ENCODE data around the gene C9orf50. TPM values are rescaled to one million over a fixed set of nuclear protein-coding genes. Genes with fewer than 3 reads are reported as not detected.

The C9orf50 gene
- total RNA-seq, 1 experiment from 2014 or later = not detected

DNA sequence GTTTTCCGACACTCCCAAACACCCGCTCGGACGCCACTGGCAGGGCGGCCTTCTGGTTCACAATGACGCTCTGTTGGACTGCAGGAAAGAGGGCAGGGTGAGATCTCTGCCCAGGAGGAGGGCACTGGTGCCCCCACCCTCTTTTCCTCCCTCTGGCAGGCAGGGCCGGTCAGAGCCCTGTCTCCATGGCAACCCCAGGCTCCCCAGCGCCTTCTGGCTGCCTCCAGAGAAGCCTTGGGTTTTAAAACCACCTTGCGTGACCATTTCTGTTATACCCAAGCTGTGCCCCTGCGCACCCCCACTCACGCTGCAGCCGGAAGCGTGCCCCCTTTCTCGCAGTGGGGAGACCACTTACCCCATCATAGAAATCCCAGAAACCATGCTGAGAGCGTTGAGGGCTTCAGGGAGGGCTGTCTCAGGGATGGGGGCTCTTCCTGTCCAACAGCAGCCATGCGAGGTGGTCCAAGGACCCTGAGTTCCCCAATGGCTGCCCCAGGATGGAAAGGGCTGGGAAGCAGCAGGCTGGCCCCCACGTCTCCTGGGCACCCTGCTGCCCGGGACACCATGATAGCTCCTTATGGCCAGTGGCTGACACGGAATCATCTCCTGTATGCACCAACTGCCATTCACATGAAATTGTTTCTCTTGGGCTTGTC, 7.3 kb downstream of the C9orf50 start:
- H3K27me3 Mint-ChIP-seq (ENCODE audit: low read depth) = peaks cover 62% of the 10 kb centered on the region
- Histone ChIP-seq H2BK5ac (ENCODE audit: insufficient read length, low read length) (no peak overlapping the region), H2BK120ac (ENCODE audit: low read depth, low read length, poor library complexity, severe bottlenecking) (no peak overlapping the region), H3K56ac (ENCODE audit: insufficient read length, low read depth, low read length) (no peak overlapping the region), H4K8ac (replicated peaks; ENCODE audit: insufficient read length, low read depth, low read length) (no peak overlapping the region), H2BK20ac (ENCODE audit: low read depth, low read length, poor library complexity, severe bottlenecking) (no peak overlapping the region), H3K23ac (ENCODE audit: insufficient read length, low read depth, low read length) (no peak overlapping the region), H3K9me3 (ENCODE audit: control insufficient read depth, low read depth, low read length) (no peaks in the 10 kb centered on the region), H3K23me2 (ENCODE audit: insufficient read length, low read depth, low read length, poor library complexity, severe bottlenecking) (peaks cover 5% of the 10 kb centered on the region), H4K20me1 (ENCODE audit: control insufficient read depth, insufficient read depth, insufficient read length) (no peaks in the 10 kb centered on the region), H3K79me1 (ENCODE audit: insufficient read depth, low read depth, low read length, poor library complexity, severe bottlenecking) (no peaks in the 10 kb centered on the region), H3K4me2 (ENCODE audit: insufficient read depth, insufficient read length, low read length) (no peak overlapping the region), H3K4ac (ENCODE audit: low read depth, low read length) (no peak overlapping the region), H3K27ac (ENCODE audit: insufficient read length, low read depth, low read length) (no peak overlapping the region), H2BK15ac (ENCODE audit: low read depth, low read length) (no peak overlapping the region), H3K27me3 (ENCODE audit: insufficient read depth, low read length) (no peaks in the 10 kb centered on the region), H4K5ac (ENCODE audit: insufficient read length, low read depth, low read length) (no peak overlapping the region), H2AK5ac (ENCODE audit: insufficient read length, low read length) (no peak overlapping the region), H4K91ac (ENCODE audit: insufficient read length, low read depth, low read length) (no peak overlapping the region), H3K4me1 (ENCODE audit: insufficient read depth, low read length) (no peaks in the 10 kb centered on the region), H2BK12ac (ENCODE audit: insufficient read length, low read depth, low read length) (no peak overlapping the region), H3K14ac (ENCODE audit: insufficient read depth, low read length) (no peak overlapping the region), H2AFZ (ENCODE audit: low read length) (no peak overlapping the region), H3K79me2 (ENCODE audit: insufficient read depth, low read length) (no peaks in the 10 kb centered on the region), H3T11ph (ENCODE audit: low read length) (no peak overlapping the region), H3K9ac (ENCODE audit: extremely low read depth, insufficient read length, low read length) (no peak overlapping the region), H3K18ac (ENCODE audit: insufficient read length, low read depth, low read length) (no peak overlapping the region)
- no CpG with 5 or more reads among the region's 19 CpGs for WGBS (ENCODE audit: extremely low coverage, insufficient read length, low lambda C conversion rate)
- peaks cover 0 to 3% of the 10 kb centered on the region in 2 experiments; a peak in 2 of 5 replicates for H3K9me3 Mint-ChIP-seq
- H3K4me3 Mint-ChIP-seq = no peak overlapping the region
- H3K36me3 Mint-ChIP-seq (ENCODE audit: insufficient read depth in 1 of 3, low read depth in 3 of 3) = no peaks in the 10 kb centered on the region; a peak in 1 of 7 replicates
- H3K4me1 Mint-ChIP-seq = peaks cover 16 to 19% of the 10 kb centered on the region in 2 experiments
- TF ChIP-seq, protein P1, sequence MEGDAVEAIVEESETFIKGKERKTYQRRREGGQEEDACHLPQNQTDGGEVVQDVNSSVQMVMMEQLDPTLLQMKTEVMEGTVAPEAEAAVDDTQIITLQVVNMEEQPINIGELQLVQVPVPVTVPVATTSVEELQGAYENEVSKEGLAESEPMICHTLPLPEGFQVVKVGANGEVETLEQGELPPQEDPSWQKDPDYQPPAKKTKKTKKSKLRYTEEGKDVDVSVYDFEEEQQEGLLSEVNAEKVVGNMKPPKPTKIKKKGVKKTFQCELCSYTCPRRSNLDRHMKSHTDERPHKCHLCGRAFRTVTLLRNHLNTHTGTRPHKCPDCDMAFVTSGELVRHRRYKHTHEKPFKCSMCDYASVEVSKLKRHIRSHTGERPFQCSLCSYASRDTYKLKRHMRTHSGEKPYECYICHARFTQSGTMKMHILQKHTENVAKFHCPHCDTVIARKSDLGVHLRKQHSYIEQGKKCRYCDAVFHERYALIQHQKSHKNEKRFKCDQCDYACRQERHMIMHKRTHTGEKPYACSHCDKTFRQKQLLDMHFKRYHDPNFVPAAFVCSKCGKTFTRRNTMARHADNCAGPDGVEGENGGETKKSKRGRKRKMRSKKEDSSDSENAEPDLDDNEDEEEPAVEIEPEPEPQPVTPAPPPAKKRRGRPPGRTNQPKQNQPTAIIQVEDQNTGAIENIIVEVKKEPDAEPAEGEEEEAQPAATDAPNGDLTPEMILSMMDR (conservative IDR thresholded peaks at IDR 0.05) = no peak
- DNase-seq = no peak
- no peak overlapping the region for H3K27ac Mint-ChIP-seq

All from H9 (cell line).